ENCODE measurements around the gene TBC1D8.

TBC1D8 gene

GRCh38 chr2:101083613-101084012, 67.6 kb downstream of the TBC1D8 start:
- no peak for TF ChIP-seq CTCF (IDR thresholded peaks at IDR 0.05; ENCODE audit: control extremely low read depth, extremely low read depth, low read depth, missing control alignments)
- POLR2A ChIA-PET, result no interaction called here
- CTCF ChIA-PET, result no interaction called here
- DNase-seq (ENCODE audit: extremely low spot score), result no peak

GRCh38 chr2:101082998-101083397, 68.2 kb downstream of the TBC1D8 start:
- TF ChIP-seq CTCF (IDR thresholded peaks at IDR 0.05; ENCODE audit: control extremely low read depth, extremely low read depth, low read depth, missing control alignments), result no peak
- CTCF ChIA-PET, result no interaction called here
- no peak for DNase-seq (ENCODE audit: extremely low spot score)
- POLR2A ChIA-PET, result no interaction called here

GRCh38 chr2:101081375-101081907, 69.7 kb downstream of the TBC1D8 start:
- POLR2A ChIA-PET, result no interaction called here
- DNase-seq (ENCODE audit: extremely low spot score), result no peak
- TF ChIP-seq CTCF (IDR thresholded peaks at IDR 0.05; ENCODE audit: control extremely low read depth, extremely low read depth, low read depth, missing control alignments), result no peak
- CTCF ChIA-PET, result interaction anchor here (1.0 to 1.2 kb wide), 2 partner anchors 11 to 17 kb away, joined by 3 read pairs; no protein-coding TSS in a partner anchor

- DNase-seq (ENCODE audit: extremely low spot score), result no peak
- POLR2A ChIA-PET, result no interaction called here
- no peak for TF ChIP-seq CTCF (IDR thresholded peaks at IDR 0.05; ENCODE audit: control extremely low read depth, extremely low read depth, low read depth, missing control alignments)
- CTCF ChIA-PET, result interaction anchor here (1.0 to 1.2 kb wide), 2 partner anchors 10 to 16 kb away, joined by 3 read pairs; no protein-coding TSS in a partner anchor
These were observed 70.7 kb downstream of the TBC1D8 start for GRCh38 chr2:101080211-101081068.

GRCh38 chr2:101076581-101076980, 74.6 kb downstream of the TBC1D8 start:
- CTCF ChIA-PET, result interaction anchor here (1.1 kb wide), 1 partner anchor 11 kb away, joined by 4 read pairs; no protein-coding TSS in a partner anchor
- POLR2A ChIA-PET, result no interaction called here
- no peak for TF ChIP-seq CTCF (IDR thresholded peaks at IDR 0.05; ENCODE audit: control extremely low read depth, extremely low read depth, low read depth, missing control alignments)

GRCh38 chr2:101064868-101065549, 86.2 kb downstream of the TBC1D8 start:
- POLR2A ChIA-PET, result no interaction called here
- no peak for TF ChIP-seq CTCF (IDR thresholded peaks at IDR 0.05; ENCODE audit: control extremely low read depth, extremely low read depth, low read depth, missing control alignments)
- peak; percentile 41 for DNase-seq (ENCODE audit: extremely low spot score)
- CTCF ChIA-PET, result interaction anchor here (0.7 to 3.0 kb wide), 10 partner anchors 9 to 126 kb away, joined by 3 to 11 read pairs (median 4); partner anchors contain the start of gene TBC1D8

More at GRCh38 chr2:101076581-101076980, 74.6 kb downstream of the TBC1D8 start:
- DNase-seq (ENCODE audit: extremely low spot score), result no peak

All from GM10248 (cell line).